ENCODE data around the gene ZMIZ1.

ZMIZ1 gene

GRCh38 chr10:79050896-79051555, 17.7 kb upstream of the ZMIZ1 start:
- DNase-seq (ENCODE audit: low read depth), result no peak

DNA sequence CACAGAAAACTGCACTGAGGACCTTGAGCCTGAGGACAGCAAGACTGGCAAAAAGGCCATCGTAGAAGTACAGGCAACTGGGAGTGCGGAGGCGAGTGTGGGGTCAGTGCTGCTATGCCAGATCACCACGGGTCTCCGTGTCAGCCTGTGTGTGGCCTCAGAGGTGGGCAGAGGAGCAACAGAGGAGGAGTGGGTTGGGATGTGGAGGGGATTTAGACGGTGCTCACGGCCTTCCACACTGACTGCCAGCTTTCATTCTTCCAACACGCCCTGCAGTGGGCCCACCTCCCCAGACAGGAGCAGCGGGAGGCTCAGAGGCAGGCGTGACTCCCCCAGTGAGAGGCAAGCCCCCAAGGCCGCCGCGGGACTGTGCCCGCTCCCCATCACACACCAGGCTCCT, 17.0 kb upstream of the ZMIZ1 start:
- DNase-seq (ENCODE audit: low read depth), result no peak

- DNase-seq (ENCODE audit: low read depth), result no peak
Observed at GRCh38 chr10:79052291-79053080, 16.3 kb upstream of the ZMIZ1 start.

GRCh38 chr10:79053081-79053434, 15.7 kb upstream of the ZMIZ1 start:
- no peak for DNase-seq (ENCODE audit: low read depth)

DNA sequence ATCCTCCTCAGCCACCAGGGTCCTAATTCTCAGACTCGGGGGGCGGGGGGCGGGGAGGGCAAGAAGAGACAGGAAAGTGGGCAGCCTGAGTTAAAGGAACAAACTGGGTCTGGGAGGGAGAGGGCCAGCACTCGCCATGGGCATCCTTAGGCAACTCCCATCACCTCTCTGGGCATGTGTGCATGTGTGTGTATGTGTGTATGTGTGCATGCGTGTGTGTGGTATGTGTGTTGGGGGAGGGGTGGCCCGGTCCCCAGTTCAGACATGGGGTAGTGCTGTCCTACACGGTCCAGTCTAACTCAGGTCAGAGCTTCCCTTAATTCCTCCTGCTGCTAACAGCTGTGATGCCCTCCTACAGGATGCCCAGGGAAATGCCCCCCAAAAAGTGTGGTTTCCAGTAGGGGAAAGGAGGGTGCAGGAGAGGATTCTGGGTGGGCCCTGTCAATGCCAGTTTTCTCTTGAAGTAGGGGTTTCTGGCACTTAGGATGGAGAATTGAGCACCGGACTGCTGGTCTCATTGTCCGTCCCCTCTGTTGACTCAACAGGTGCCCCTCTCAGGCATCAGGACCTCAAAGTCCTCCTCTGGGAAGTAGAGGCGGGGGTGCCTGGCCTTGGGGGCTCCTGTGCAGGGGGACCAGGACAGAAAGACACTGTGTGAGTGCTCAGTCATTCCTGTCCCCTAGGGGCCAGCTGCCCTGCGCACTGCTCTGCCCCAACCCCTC, 15.1 kb upstream of the ZMIZ1 start:
- DNase-seq (ENCODE audit: low read depth), result no peak

- DNase-seq (ENCODE audit: low read depth), result no peak
Observed at GRCh38 chr10:79054203-79055099, 14.3 kb upstream of the ZMIZ1 start.

- no peak for DNase-seq (ENCODE audit: low read depth)
Observed at GRCh38 chr10:79055100-79055782, 13.5 kb upstream of the ZMIZ1 start.

DNA sequence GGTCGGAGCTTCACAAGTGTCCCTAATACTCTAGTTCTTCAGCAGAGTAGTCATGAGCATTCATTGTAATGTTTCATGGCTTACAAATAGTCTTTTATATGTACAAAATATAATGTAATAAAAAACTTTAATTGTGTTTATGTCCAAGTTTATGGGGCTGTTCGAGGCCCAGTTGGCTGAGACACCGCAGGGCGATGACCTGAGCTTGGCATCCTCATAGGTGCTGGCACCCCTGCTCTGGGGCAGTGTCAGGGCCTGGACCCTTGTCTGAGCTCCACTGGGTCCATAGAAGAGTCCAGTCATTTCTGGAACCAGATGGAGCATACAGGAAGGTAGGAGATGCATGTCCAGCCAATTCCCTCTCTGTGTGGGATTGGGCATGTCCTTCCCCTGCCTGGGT, 12.9 kb upstream of the ZMIZ1 start:
- no peak for DNase-seq (ENCODE audit: low read depth)

DNA sequence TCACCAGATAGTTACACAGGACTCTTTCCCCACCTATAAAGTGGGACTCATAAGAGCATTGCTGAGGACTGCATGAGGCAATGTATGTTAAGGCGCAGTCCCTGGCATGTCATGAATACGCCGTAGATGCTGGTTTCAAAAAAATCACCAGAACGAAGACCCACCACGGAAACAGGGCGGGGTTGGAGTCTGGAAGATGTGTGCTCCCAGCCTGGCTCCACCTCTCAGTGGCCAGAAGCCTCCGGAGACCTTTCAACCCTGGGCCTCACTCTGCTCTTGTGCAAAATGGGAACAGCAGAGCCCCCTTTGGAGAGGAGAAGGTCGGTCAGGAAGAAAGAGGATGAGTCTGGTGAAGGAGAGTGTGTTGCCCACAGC, 12.4 kb upstream of the ZMIZ1 start:
- no peak for DNase-seq (ENCODE audit: low read depth)

DNA sequence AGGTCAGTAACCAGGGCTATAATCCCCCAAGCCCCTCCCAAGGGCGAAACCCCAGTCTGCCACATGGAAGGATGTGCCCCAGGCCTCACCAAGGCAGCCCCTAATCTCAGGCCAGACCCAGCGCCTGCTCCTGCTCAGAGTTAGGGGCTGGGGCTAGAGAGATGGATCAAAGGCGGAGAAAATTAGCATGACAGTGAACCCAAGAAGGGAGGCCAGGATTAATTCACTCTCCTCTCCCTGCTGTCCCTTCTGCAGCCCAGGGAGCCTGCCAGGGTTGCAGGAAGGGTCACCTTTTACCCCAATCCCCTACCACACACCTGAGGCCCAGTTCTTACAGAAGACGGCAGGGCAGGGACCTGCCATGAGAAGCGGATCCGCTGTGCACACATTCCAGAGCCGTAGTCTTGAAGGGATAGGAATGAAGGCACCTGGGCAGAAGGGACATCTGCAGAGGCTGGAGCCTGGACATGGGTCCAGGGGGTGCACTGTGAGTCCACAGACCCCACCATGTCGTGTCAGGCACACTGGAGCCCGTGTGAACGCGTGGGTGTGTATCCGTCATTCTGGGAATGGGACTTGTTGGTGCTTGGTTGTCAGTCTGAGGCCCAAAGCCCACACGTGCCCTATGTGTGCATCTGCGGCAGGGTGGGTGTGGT, 11.9 kb upstream of the ZMIZ1 start:
- DNase-seq (ENCODE audit: low read depth), result no peak

- DNase-seq (ENCODE audit: low read depth), result no peak
Observed at GRCh38 chr10:79057481-79058275, 11.1 kb upstream of the ZMIZ1 start.

GRCh38 chr10:79058899-79059841, 9.6 kb upstream of the ZMIZ1 start:
- DNase-seq (ENCODE audit: low read depth), result no peak

- DNase-seq (ENCODE audit: low read depth), result no peak
Observed at GRCh38 chr10:79059859-79060379, 8.8 kb upstream of the ZMIZ1 start.

DNA sequence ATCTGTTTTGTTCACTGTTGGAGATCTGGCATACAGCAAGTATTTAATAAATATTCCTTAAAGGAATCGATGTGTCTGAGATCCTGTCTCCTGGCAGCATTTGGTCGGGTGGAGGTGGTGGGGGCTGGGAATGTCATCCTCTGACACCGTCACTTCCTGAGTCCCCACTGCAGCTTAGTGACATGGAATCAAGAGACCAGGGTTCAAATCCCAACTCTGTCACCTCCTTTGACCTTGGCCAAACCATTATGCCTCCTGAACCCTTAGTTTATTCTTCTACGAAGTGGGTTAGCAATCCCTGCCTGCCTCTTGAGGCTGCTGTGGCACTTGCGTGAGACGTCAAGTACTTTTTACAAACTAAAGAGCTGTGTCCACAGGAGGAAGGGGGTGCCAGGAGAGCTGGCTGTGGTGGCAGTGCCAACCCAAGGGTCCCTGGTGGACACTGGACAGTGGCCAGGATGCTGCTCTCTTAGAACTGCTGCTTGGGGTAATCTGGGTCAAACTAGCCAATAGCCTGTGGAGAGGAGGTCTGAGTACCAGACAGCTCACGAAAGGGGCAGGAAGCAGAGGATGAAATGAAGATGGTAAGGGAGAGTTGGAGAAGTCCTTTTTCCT, 8.0 kb upstream of the ZMIZ1 start:
- no peak for DNase-seq (ENCODE audit: low read depth)

DNA sequence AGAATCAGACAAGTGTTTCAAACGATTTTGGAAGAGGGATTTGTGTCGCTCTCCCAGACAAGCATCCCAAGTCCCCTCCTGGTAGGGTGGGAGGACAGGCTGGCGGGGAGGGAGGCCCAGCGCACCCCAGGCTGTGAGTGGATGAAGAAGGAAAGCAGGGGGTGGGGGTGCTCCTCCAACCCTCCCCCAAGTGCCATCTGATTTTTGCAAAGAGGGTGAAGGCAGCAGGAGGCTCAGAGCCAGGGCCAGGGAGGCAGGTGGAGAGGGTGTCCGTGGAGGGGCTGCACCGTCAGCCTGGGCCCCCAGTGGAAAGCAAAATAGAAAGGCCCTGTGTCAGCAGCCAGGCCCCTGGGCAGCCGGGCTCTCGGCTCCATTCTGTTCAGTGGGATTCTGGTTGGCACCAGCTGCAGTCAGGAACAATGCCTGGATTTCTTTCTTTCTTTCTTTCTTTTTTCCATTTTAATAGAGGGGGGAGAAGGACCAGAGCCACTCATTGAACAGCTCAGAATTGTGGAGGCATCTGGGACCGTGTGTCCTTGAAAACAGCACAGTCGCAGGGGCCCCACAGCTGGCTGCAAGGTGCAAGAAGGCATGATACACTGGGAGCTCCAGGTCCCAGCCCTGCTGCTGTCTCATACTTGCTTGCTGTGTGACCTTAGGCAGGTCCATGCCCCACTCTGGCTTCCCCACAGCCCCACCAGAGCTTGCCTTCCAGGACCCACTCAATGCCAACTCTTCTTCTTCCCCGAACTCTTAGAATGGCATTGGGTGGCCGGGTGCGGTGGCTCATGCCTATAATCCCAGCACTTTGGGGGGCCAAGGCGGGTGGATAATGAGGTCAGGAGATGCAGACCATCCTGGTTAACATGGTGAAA, 7.1 kb upstream of the ZMIZ1 start:
- DNase-seq (ENCODE audit: low read depth), result no peak

- DNase-seq (ENCODE audit: low read depth), result no peak
Observed at GRCh38 chr10:79063071-79063491, 5.7 kb upstream of the ZMIZ1 start.
